Activated CD4-positive, alpha-beta T cell treated with anti-CD3 and anti-CD28 coated beads for 48 hours (primary cell): Measurements from ENCODE around the gene ACTA1.
"Not testable (repeated sequence)": the region's sequence is repeated elsewhere in the genome, so short reads cannot be mapped to it uniquely, and the experiment has no call there.

ENCODE experiments used
- DNase-seq: peaks from one replicate; pipeline ENCODE4 v3.0.0-alpha.2; 2020

ACTA1 gene

GRCh38 chr1:229434005-229434640 lies at the start of gene ACTA1:
Gene ACTA1 (minus strand): TSS chr1:229434094. CDS start chr1:229433115, 979 bp downstream.
- DNase-seq, result no peak

GRCh38 chr1:229482511-229482910 lies 48.6 kb upstream of the ACTA1 start:
- no peak for DNase-seq

- no peak for DNase-seq
Measured at GRCh38 chr1:229480495-229480894, 46.6 kb upstream of the ACTA1 start.

- no peak for DNase-seq
Measured at GRCh38 chr1:229479660-229480399, 45.9 kb upstream of the ACTA1 start.

GRCh38 chr1:229478852-229479251 lies 45.0 kb upstream of the ACTA1 start:
- no peak for DNase-seq

GRCh38 chr1:229475859-229476258 lies 42.0 kb upstream of the ACTA1 start:
- not testable (repeated sequence) for DNase-seq

GRCh38 chr1:229474509-229474908 lies 40.6 kb upstream of the ACTA1 start:
- no peak for DNase-seq

- DNase-seq, result no peak
Measured at GRCh38 chr1:229471175-229471574, 37.3 kb upstream of the ACTA1 start.

GRCh38 chr1:229470406-229471043 lies 36.6 kb upstream of the ACTA1 start:
- no peak for DNase-seq

- DNase-seq, result no peak
Measured at GRCh38 chr1:229466887-229467286, 33.0 kb upstream of the ACTA1 start.

- no peak for DNase-seq
Measured at GRCh38 chr1:229464672-229465071, 30.8 kb upstream of the ACTA1 start.

- no peak for DNase-seq
Measured at GRCh38 chr1:229461032-229461668, 27.3 kb upstream of the ACTA1 start.

GRCh38 chr1:229459815-229460214 lies 25.9 kb upstream of the ACTA1 start:
- DNase-seq, result no peak

GRCh38 chr1:229457436-229457835 lies 23.5 kb upstream of the ACTA1 start:
- DNase-seq, result no peak

GRCh38 chr1:229456016-229456415 lies 22.1 kb upstream of the ACTA1 start:
- no peak for DNase-seq

- no peak for DNase-seq
Measured at GRCh38 chr1:229454056-229454455, 20.2 kb upstream of the ACTA1 start.

- DNase-seq, result no peak
Measured at GRCh38 chr1:229452956-229453801, 19.3 kb upstream of the ACTA1 start.

- no peak for DNase-seq
Measured at GRCh38 chr1:229448845-229449244, 15.0 kb upstream of the ACTA1 start.

GRCh38 chr1:229448354-229448753 lies 14.5 kb upstream of the ACTA1 start:
- DNase-seq, result no peak

GRCh38 chr1:229447809-229448252 lies 13.9 kb upstream of the ACTA1 start:
- no peak for DNase-seq

GRCh38 chr1:229445828-229446227 lies 11.9 kb upstream of the ACTA1 start:
- no peak for DNase-seq

GRCh38 chr1:229440851-229441537 lies 7.1 kb upstream of the ACTA1 start:
- peak; percentile 5 for DNase-seq
